GM21723 (cell line): ENCODE results near the gene ASZ1.

Source experiments
- ATAC-seq: cut with Tn5 transposase; IDR thresholded peaks from one replicate; pipeline ENCODE4 v1.9.1; 2021; ENCODE audit warnings: mild to moderate bottlenecking, moderate library complexity; ENCODE audit not compliant: unreplicated experiment

The ASZ1 gene

GRCh38 chr7:117403737-117404136 lies 23.6 kb downstream of the ASZ1 start:
- ATAC-seq: no peak

GRCh38 chr7:117402109-117402508 lies 25.2 kb downstream of the ASZ1 start:
- no peak for ATAC-seq

GRCh38 chr7:117401293-117402002 lies 25.8 kb downstream of the ASZ1 start:
- no peak for ATAC-seq

DNA sequence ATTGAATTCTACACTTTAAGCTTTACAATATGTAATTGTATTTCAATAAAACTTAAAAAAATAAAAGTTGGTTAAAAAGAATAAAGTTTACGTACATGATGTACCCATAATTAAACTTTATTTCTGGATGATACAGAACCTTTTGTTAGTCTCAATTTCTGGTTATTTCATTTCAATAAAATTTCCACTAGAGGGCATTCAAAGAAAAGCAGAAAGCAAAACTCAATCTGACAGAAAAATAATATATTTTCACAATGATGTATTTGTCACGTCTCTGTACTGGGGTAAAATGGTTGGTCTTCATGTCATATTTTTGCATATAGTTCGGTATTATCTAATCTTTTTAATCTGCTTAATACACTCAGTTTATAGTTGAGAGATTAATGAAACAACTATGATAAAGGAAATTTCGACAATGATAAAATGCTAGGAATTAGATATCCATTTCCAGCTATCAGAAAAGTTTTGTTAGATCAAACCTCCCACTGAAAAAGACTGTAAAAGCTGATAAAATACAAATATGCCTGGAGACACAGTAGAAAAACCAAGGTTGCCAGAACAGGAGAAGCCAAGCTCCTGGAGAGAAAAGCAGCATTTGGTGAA lies 27.4 kb downstream of the ASZ1 start:
- ATAC-seq: no peak

DNA sequence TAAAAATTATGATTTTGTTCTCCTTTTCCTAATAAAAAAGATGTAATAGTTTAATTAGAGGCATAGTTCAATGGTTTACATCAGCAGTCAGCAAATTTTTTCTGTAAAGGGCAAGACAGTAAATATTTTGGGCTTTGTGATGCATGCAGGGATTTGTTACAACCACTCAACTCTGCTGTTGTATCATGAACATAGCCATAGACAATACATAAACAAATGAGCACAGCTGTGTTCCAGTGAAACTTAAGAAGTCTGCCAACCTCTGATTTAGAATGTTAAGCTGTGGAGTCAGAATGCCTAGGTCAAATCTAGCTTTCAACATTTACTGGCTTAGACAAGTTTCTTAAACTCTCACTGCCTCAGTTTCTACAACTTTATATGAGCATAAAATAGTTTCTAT lies 31.6 kb downstream of the ASZ1 start:
- no peak for ATAC-seq

DNA sequence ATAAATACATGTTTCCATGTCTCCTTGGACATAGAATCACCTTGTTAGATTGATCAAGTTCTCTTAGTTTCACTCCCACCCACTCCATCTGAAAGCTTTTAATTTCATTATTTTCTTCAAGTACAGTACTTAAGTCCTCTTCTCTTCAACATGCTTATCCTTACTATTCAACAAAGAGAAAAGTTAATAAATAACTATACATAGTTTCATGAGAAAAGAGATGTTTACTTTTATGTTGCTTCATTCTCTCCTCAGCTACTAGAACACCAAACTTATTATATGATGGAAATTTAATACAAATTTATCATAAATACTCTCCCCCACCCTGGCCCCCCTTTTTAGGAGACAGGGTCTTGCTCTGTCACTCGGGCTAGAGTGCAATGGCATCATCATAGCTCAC lies 33.5 kb downstream of the ASZ1 start:
- ATAC-seq: no peak

DNA sequence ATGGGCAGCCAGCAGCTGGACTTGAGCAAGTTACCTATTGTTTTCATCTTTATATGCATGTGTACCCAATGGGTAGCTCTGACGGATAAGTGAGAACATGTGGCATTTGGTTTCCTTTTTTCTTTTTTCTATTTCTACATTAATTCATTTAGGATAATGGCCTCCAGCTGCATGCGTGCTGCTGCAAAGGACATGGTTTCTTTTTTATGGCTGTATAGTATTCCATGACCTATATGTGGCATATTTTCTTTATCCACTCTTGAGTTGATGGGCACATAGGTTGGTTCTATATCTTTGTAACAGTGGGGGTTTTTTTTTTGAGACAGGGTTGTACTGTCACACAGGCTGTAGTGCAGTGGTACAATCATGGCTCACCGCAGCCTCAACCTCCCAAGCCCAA lies 37.4 kb downstream of the ASZ1 start:
- no peak for ATAC-seq

DNA sequence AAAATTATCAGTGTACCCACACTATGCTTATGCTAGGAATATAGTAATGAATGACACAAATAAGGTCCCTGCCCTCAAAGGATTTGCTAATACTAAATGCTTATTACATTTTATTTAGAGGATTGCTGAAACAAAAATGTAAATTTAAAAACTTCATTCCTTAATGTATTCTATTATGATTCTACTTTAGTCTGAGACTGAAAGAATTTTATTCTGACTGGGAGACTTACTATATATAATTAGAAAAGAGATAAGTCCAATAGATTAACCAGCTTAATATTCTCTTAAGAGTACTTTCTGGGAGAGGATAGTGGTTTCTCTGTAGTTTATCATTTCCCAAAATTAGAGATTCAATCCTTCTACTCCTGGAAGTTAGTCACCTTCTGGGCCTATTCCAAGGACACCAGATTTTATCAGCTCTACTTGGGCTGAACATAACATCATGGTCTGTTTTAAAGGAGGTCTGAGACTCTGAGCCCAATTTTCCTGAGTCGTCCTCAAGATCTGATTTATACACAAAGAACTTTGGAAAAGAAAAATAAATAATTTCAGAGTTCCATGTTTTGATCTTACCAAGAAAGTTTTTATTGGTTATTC lies 41.1 kb downstream of the ASZ1 start:
- ATAC-seq: no peak

GRCh38 chr7:117385363-117386109 lies 41.8 kb downstream of the ASZ1 start:
- ATAC-seq: peak; percentile 87

DNA sequence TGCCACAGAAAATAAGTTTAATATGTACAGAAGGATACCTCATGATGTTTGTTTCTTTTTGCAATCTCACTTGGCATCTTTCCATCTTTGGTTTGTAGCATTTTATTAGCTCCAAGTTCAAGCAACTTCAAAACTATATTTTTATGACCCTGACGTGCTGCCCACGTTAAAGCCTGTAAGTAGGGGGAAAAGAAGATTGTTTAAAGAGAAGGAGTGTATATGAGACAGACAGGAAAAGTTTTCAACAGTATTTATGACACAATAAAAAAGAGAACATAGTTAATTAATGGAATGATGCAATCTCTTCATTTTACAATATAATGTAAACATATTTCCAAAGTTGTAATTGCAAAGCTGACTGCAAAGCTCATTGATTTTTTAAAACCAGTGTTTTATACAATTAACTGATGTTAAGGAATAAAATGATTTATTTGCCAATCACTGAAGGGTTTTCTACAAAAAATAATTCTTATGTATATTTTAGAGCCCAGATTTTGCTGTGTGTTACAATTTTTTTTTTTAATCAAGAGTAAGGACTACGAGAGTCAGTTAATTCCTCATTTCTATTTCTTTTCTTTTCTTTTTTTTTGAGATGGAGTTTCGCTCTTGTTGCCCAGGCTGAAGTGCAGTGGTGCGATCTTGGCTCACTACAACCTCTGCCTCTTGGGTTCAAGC lies 42.5 kb downstream of the ASZ1 start:
- ATAC-seq: no peak

GRCh38 chr7:117383483-117384189 lies 43.7 kb downstream of the ASZ1 start:
- no peak for ATAC-seq

DNA sequence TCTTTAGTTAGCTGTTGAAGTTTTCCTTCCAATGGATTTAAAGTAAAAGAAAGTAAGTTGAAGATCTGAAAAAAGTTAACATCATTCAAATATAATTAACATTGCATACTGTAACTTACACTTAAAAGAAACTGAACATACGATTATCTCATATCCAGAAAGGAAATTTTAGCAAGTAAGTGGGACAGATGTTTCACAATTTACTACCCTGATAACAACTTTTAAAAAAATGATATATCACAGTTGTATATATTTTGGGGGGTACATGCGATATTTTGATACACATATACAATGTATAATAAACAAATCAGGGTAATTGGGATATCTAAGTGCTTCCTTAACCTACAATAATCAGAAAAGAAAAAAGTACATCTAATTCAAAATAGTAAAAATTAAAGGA lies 44.2 kb downstream of the ASZ1 start:
- no peak for ATAC-seq

DNA sequence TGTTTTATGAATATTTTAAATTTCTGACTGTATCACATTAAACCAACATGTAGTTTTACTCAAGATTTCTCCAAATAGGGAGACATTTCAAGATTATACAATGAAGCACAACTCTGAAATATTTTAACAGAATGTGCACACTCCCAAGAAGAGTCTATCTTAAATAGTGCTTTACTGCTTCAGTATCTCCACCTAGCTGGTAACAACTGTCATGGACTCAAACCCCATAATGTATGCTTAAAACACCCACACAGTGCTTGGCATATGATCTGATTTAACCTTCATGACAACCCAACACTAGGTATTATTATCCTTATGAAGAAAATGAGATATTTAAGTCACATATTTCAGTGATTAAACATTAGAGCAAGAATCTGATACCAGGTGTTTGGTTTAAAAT lies 45.9 kb downstream of the ASZ1 start:
- no peak for ATAC-seq

GRCh38 chr7:117375380-117375779 lies 51.9 kb downstream of the ASZ1 start:
- ATAC-seq: no peak

DNA sequence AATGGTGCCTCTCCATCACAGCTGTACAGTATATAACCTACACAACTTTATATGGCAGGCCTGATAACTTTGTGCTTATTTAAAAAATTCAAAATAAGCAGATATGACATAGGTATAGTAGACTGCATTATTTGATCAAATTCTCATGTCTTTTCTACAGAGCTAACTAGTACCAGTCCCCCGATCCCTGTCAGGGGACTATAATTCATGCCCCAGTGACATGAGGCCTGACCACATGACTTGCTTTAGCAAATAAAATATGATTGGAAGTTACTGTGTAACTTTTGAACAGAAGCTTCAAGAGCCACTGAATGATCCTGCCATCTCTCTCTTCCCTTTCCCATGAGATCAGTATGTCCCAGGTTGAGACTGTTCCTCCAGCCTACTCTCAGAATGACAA lies 55.2 kb downstream of the ASZ1 start:
- no peak for ATAC-seq

- ATAC-seq: no peak
These were observed 62.8 kb downstream of the ASZ1 start for GRCh38 chr7:117364339-117365080.

DNA sequence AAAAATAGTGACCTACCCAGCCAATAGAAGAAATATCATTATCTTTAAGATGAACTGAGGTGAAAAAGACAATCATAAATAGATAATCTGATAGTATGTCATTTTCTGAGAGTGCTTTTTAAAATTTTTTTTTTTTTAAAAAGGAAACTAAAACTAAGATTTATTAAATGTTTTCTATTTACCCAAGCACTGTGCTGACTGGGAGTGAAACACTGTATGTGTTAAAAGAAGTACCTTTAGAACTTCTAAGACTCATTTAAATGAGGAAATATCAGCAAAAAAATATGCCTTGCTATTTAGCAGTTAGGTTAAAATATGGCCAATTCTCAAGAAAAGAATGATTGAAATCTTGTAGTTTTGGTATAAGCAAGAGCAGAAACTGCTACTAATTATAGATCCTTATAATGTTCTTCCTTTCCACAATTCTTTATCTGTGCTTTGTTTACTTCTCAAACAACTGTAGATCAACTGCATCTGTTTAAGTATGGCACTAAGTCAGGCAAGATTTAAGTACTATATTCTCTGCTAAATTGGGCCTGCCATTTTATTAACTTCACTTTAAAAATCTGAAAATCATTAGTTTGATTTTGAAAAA lies 64.9 kb downstream of the ASZ1 start:
- ATAC-seq: peak; percentile 80

DNA sequence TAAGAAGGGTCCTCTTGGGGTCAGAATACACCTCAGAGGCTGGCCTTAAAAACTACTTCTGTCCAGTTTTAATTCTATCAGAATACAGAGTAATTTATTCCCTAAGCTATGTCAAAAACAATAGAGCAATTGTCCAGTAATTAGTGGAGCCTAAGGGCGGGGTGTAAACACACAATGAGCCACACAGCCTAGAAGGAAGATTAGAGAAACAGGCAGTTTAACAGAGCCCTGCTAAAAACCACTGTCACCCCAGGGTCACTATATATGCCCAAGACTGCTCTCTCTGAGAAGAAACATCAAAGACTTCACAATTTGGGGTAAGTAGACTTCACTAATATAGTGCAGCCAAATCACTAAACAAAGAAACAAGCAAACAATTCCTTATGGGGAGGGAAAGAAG lies 77.3 kb downstream of the ASZ1 start:
- ATAC-seq: no peak

DNA sequence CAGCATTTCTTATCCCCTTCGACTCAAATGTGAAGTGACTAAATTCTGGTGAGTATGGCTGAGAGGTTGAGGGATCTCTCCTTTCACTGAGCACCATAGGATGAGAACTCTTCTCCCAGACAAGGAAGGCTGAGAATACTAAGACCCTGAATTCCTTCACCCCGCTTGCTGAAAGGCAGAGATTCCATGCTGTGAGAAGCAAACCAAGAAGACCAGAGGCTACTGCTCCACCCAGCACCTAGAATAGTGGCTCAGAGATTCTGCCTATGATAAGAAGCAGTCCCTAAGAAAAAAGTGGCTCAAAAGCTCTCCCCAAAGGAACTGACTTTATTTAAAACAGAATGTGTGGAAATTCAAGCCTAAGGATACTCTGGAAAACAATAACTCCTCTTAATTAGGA lies 77.7 kb downstream of the ASZ1 start:
- no peak for ATAC-seq
